ENCODE data around the gene WHRN. TPM values are rescaled to one million over a fixed set of nuclear protein-coding genes. Genes with fewer than 3 reads are reported as not detected.

Gene WHRN
- total and polyA plus RNA-seq, 2 experiments from 2014 or later: 8.3 to 8.9 TPM

DNA sequence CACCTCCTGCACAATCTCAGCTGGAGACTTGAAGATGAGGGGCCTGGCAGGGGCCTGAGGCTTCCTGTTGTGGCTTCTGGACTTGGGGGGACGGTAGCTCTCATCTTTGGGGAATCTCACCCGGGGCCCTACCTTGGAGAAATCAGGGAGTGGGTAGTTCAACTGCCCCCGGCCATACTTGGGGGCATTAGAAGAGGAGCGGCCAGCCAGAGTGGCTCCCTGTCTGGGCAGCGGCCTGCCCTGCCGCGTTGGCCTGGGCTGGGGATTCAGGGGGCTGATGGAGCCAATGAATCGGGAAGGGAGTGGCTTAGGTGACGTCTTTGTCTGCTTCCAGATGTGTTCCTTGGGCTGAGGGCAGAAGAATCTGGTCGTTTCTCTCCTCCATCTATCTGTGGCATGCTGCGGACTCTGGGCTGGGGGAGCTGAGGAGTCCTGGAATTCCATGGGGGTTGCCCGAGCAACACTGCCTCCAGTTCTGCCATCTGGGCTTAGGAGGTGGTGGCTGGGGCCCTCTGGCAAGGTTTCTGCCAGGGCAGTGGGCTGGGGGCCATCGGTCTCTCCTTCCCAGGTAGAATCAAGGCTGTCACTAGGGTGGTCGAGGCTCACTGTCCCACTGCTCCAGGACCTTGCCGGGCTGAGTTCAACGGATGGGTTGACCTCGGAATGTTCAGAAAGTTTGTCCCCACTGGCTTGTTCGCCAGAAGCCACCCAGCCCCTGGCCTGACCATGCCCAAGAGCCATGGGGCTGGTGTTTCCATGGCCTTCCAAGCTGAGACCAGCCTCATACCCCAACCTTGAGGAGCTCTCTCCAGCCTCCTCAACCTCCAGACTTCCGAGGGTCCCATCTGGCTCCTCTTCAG, 128.5 kb downstream of the WHRN start:
- Histone ChIP-seq H3K79me2 (replicated peaks; ENCODE audit: insufficient read depth) (no peaks in the 10 kb centered on the region), H3F3A (replicated peaks; ENCODE audit: low read depth) (no peaks in the 10 kb centered on the region), H3K4me2 (no peak overlapping the region), H3K9me2 (ENCODE audit: insufficient read depth) (no peaks in the 10 kb centered on the region), H3K4me1 (ENCODE audit: insufficient read depth) (peaks cover 35% of the 10 kb centered on the region; the same call in 1 of the 2 replicates), H3K27ac (ENCODE audit: low read depth) (no peak overlapping the region), H4K20me1 (replicated peaks; ENCODE audit: insufficient read depth) (no peaks in the 10 kb centered on the region), H3K27me3 (ENCODE audit: insufficient read depth) (no peaks in the 10 kb centered on the region), H3K4me3 (no peak overlapping the region), H3K36me3 (ENCODE audit: insufficient read depth) (no peaks in the 10 kb centered on the region), H2AFZ (no peak overlapping the region)
- DNase-seq (ENCODE audit: low spot score) (no peak), ATAC-seq (no peak)
- TF ChIP-seq NANOG (IDR thresholded peaks at IDR 0.05; ENCODE audit: borderline replicate concordance): no peak
- Mint-ChIP-seq H3K27ac (no peak overlapping the region), H3K36me3 (ENCODE audit: low read depth) (peaks cover 58% of the 10 kb centered on the region), H3K9me3 (no peaks in the 10 kb centered on the region), H3K4me1 (peaks cover 40% of the 10 kb centered on the region), H3K4me3 (no peak overlapping the region), H3K27me3 (ENCODE audit: insufficient read depth, low read depth, poor library complexity) (peaks cover 10% of the 10 kb centered on the region)

DNA sequence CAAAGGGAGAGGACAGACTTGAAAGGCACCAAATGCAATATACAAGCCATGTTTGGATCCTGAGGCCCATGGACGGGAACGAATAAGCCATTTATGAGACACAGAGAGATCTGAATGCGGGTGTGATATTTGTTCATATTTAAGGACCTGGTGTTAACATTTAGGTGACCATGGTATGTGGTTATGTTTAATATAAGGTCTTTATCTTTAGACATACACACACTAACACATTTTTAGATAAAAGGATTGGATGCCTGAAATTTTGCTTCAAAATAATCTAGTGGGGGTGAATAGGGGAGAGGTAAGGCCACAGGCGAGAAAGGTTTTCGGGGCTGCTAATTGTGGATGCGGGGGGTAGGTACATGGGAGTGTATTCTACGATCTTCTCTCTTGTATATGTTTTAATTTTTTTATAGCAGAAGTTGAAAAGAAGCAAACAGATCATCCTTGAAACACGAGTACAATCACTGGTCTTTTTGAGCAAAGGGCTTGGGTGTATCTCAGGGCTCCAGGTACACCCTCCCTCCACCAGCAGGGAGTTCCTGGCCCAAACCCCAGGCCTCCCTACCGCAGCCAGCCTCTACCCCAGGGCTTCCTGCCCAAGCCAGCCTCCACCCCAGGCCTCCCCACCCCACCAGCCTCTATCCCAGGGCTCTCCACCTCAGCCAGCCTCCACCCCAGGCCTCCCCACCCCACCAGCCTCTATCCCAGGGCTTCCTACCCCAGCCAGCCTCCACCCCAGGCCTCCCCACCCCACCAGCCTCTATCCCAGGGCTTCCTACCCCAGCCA, 129.7 kb downstream of the WHRN start:
- H3K27ac Mint-ChIP-seq: no peak overlapping the region; the same call in 1 of the 2 replicates
- no peak for TF ChIP-seq POLR2AphosphoS5 (IDR thresholded peaks at IDR 0.05; ENCODE audit: low read depth)
- no peak for TF ChIP-seq EZH2 (IDR thresholded peaks at IDR 0.05; ENCODE audit: low read depth, unreplicated experiment)
- TF ChIP-seq ETS1 (IDR thresholded peaks at IDR 0.05): no peak
- TF ChIP-seq, protein P1, sequence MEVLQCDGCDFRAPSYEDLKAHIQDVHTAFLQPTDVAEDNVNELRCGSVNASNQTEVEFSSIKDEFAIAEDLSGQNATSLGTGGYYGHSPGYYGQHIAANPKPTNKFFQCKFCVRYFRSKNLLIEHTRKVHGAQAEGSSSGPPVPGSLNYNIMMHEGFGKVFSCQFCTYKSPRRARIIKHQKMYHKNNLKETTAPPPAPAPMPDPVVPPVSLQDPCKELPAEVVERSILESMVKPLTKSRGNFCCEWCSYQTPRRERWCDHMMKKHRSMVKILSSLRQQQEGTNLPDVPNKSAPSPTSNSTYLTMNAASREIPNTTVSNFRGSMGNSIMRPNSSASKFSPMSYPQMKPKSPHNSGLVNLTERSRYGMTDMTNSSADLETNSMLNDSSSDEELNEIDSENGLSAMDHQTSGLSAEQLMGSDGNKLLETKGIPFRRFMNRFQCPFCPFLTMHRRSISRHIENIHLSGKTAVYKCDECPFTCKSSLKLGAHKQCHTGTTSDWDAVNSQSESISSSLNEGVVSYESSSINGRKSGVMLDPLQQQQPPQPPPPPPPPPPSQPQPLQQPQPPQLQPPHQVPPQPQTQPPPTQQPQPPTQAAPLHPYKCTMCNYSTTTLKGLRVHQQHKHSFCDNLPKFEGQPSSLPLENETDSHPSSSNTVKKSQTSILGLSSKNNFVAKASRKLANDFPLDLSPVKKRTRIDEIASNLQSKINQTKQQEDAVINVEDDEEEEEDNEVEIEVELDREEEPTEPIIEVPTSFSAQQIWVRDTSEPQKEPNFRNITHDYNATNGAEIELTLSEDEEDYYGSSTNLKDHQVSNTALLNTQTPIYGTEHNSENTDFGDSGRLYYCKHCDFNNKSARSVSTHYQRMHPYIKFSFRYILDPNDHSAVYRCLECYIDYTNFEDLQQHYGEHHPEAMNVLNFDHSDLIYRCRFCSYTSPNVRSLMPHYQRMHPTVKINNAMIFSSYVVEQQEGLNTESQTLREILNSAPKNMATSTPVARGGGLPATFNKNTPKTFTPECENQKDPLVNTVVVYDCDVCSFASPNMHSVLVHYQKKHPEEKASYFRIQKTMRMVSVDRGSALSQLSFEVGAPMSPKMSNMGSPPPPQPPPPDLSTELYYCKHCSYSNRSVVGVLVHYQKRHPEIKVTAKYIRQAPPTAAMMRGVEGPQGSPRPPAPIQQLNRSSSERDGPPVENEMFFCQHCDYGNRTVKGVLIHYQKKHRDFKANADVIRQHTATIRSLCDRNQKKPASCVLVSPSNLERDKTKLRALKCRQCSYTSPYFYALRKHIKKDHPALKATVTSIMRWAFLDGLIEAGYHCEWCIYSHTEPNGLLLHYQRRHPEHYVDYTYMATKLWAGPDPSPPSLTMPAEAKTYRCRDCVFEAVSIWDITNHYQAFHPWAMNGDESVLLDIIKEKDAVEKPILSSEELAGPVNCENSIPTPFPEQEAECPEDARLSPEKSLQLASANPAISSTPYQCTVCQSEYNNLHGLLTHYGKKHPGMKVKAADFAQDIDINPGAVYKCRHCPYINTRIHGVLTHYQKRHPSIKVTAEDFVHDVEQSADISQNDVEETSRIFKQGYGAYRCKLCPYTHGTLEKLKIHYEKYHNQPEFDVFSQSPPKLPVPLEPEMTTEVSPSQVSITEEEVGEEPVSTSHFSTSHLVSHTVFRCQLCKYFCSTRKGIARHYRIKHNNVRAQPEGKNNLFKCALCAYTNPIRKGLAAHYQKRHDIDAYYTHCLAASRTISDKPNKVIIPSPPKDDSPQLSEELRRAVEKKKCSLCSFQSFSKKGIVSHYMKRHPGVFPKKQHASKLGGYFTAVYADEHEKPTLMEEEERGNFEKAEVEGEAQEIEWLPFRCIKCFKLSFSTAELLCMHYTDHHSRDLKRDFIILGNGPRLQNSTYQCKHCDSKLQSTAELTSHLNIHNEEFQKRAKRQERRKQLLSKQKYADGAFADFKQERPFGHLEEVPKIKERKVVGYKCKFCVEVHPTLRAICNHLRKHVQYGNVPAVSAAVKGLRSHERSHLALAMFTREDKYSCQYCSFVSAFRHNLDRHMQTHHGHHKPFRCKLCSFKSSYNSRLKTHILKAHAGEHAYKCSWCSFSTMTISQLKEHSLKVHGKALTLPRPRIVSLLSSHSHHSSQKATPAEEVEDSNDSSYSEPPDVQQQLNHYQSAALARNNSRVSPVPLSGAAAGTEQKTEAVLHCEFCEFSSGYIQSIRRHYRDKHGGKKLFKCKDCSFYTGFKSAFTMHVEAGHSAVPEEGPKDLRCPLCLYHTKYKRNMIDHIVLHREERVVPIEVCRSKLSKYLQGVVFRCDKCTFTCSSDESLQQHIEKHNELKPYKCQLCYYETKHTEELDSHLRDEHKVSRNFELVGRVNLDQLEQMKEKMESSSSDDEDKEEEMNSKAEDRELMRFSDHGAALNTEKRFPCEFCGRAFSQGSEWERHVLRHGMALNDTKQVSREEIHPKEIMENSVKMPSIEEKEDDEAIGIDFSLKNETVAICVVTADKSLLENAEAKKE (CRISPR knock-in tag; IDR thresholded peaks at IDR 0.05): no peak
- no peak for TF ChIP-seq ZNF114 (CRISPR knock-in tag; IDR thresholded peaks at IDR 0.05)
- no peak for TF ChIP-seq REST (IDR thresholded peaks at IDR 0.05; ENCODE audit: unreplicated experiment)

More for the DNA sequence above, 129.7 kb downstream of the WHRN start:
- Mint-ChIP-seq H3K27me3 (ENCODE audit: insufficient read depth, low read depth, poor library complexity) (peaks cover 9% of the 10 kb centered on the region), H3K4me1 (peaks cover 49% of the 10 kb centered on the region), H3K4me3 (no peak overlapping the region), H3K9me3 (no peaks in the 10 kb centered on the region), H3K36me3 (ENCODE audit: low read depth) (peaks cover 60% of the 10 kb centered on the region)
- Histone ChIP-seq H3K79me2 (replicated peaks; ENCODE audit: insufficient read depth) (no peaks in the 10 kb centered on the region), H3K4me2 (peak overlapping the region; percentile 45; the same call in 1 of the 2 replicates), H3K27me3 (ENCODE audit: insufficient read depth) (no peaks in the 10 kb centered on the region), H4K20me1 (replicated peaks; ENCODE audit: insufficient read depth) (no peaks in the 10 kb centered on the region), H2AFZ (no peak overlapping the region), H3F3A (replicated peaks; ENCODE audit: low read depth) (no peaks in the 10 kb centered on the region), H3K9me2 (ENCODE audit: insufficient read depth) (no peaks in the 10 kb centered on the region), H3K36me3 (ENCODE audit: insufficient read depth) (no peaks in the 10 kb centered on the region), H3K27ac (ENCODE audit: low read depth) (no peak overlapping the region; the same call in 1 of the 2 replicates), H3K4me1 (ENCODE audit: insufficient read depth) (peaks cover 42% of the 10 kb centered on the region), H3K4me3 (no peak overlapping the region)
- no peak for ATAC-seq
- no peak for DNase-seq (ENCODE audit: low spot score)

All from GM23338 (cell line).